Measurements from ENCODE around the gene IGF2BP1.
"Not testable (repeated sequence)": the region's sequence is repeated elsewhere in the genome, so short reads cannot be mapped to it uniquely, and the experiment has no call there.

IGF2BP1 gene

GRCh38 chr17:49049265-49049664, 52.1 kb downstream of the IGF2BP1 start:
- FAIRE-seq (no peak), DNase-seq (ENCODE audit: insufficient read length, low spot score) (no peak)

DNA sequence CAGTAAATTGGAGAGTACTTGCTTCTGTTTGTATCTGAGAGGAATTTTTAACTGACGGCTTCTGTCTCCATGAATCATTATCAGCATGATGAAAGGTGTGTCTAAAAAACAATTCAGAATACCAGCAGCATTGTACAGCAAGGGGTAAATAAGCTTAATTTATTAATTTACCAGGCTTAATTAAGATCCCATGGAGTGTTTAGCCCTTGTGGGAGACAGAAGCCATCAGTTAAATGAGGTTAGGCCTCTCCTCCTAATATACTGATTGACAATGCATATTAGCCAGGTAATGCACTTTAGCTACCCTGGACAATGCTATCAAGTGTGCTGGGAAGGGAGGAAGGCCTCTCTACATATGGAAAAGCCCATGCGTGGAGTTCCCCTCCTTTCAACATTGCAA, 53.4 kb downstream of the IGF2BP1 start:
- no peak for DNase-seq (ENCODE audit: insufficient read length, low spot score)
- FAIRE-seq, result no peak

DNA sequence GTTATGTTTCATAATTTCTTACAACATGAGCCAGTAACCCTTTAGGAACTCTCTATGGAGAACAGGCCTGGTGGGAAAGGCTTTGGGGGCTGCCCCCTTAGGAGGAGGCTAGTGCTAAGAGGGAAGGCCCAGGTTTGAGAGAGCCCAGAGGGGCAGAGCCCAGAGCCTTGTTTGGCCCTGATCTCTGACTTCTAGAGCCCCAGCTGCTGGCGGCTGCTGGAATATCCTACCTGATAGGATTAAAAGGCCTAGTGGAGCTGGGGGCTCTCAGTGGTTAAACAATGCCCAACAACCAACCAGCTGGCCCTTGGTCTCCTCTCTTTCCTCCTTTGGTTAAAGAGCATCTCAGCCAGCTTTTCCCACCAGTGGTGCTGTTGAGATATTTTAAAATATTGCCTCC, 54.1 kb downstream of the IGF2BP1 start:
- no peak for FAIRE-seq

GRCh38 chr17:49053171-49053829, 56.1 kb downstream of the IGF2BP1 start:
- no peak for FAIRE-seq
- no peak for DNase-seq (ENCODE audit: insufficient read length, low spot score)

More for the DNA sequence above, 54.1 kb downstream of the IGF2BP1 start:
- no peak for DNase-seq (ENCODE audit: insufficient read length, low spot score)

DNA sequence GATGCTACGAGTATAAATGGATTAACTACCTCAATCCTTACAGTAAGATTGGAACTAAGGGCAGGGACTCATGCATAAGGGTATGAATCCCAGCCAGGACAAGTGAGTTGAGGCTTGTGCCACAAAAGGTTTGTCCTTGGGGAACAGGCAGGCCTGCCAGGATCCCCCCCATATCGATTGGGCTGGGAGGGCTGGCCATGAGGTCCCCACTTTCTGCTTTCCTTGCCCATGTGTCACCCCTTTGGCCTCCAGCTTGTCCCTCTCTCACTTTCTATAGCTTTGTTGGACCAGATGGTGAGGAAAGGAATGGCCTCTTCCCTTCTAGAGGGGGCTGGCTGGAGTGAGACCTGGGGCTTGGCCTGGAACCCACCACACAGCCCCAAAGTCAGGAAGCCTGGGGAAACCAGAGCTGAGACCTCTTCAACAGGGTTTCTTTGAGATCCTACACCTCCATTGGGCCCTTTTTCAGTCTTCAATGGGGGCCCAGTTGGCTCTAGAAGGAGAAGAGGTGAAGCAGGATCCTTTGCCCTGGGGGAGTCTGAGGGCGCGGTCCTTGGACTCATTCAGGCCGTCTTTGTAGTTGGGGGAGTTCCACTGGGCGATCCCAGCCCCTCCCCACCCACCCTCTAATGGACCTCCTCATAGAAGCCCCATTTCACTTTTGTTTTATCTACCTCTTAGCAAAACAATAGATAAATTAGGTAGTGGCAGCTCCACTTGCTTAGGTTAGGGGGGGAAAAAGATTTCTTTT, 57.3 kb downstream of the IGF2BP1 start:
- FAIRE-seq, result no peak
- no peak for DNase-seq (ENCODE audit: insufficient read length, low spot score)

GRCh38 chr17:49055181-49055927, 58.2 kb downstream of the IGF2BP1 start:
- DNase-seq (ENCODE audit: insufficient read length, low spot score) (no peak), FAIRE-seq (no peak)

DNA sequence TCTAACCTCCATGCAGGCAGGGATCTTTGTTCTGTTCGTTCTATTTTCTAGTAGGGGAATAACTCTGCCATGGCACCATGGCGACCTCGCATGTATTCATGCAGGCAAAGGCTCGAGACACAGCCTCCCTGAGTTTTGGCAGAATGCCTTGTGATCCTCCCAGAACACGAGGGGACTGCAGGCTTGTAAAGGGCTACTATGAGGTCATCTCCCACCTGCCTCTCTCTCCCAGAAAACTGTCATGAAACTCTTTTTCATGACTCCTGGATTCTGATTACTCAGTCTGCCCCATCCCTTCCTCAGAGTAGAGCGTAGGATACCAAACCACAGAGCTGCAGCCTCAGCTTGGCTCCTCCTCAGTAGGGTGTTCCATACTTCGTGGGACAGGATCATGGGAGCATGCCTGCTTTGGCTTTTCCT, 64.3 kb downstream of the IGF2BP1 start:
- DNase-seq (ENCODE audit: insufficient read length, low spot score), result no peak
- FAIRE-seq, result no peak

- no peak for FAIRE-seq
- DNase-seq (ENCODE audit: insufficient read length, low spot score), result no peak
Observed at GRCh38 chr17:49063652-49064051, 66.5 kb downstream of the IGF2BP1 start.

- no peak for FAIRE-seq
- no peak for DNase-seq (ENCODE audit: insufficient read length, low spot score)
Observed at GRCh38 chr17:49067163-49067562, 70.0 kb downstream of the IGF2BP1 start.

- DNase-seq (ENCODE audit: insufficient read length, low spot score), result no peak
Observed at GRCh38 chr17:49069585-49070273, 72.5 kb downstream of the IGF2BP1 start.

DNA sequence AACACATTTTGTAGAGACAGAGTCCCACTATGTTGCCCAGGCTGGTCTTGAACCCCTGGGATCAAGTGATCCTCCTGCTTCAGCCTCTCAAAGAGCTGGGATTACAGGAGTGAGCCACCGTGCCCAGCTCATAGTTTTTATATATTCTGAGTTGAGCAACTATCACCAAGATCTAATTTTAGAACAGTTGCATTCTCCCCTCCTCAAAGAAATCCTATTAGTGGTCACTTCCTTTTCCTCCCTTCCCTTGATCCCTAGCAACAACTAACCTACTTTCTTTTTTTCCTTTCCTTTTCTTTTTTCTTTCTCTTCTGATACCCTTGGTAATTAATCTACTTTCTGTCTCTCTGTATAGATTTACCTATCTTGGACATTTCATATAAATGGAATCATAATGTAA, 73.9 kb downstream of the IGF2BP1 start:
- no peak for FAIRE-seq
- no peak for DNase-seq (ENCODE audit: insufficient read length, low spot score)

More at GRCh38 chr17:49069585-49070273, 72.5 kb downstream of the IGF2BP1 start:
- no peak for FAIRE-seq

- no peak for FAIRE-seq
- no peak for DNase-seq (ENCODE audit: insufficient read length, low spot score)
Observed at GRCh38 chr17:49074851-49075540, 77.8 kb downstream of the IGF2BP1 start.

DNA sequence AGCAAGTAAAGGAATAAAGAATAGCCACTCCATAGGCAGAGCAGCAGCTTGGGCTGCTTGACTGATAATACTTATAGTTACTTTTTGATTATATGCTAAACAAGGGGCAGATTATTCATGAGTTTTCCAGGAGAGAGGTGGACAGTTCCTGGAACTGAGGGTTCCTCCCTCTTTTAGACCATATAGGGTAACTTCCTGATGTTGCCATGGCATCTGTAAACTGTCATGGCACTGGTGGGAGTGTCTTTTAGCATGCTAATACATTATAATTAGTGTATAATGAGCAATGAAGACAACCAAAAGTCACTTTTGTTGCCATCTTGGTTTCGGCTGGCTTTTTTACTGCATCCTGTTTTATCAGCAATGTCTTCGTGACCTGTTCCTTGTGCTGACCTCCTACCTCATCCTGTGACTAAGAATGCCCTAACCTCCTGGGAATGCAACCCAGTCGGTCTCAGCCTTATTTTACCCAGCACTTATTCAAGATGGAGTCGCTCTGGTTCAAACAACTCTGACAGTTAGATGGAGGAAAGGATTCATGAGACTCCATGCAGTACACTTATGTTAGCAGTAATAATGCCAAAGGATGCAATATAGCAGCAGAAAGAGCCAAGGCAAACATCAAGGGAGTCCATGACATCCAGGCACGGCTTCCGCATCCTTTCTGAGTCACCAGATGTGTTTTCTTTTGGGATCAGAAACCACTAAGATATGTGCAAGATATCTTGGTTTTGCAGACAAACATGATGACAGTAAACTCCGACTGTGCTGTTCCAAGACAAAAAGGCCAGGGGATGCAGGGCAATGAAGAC, 79.6 kb downstream of the IGF2BP1 start:
- FAIRE-seq (no peak), DNase-seq (ENCODE audit: insufficient read length, low spot score) (no peak)

DNA sequence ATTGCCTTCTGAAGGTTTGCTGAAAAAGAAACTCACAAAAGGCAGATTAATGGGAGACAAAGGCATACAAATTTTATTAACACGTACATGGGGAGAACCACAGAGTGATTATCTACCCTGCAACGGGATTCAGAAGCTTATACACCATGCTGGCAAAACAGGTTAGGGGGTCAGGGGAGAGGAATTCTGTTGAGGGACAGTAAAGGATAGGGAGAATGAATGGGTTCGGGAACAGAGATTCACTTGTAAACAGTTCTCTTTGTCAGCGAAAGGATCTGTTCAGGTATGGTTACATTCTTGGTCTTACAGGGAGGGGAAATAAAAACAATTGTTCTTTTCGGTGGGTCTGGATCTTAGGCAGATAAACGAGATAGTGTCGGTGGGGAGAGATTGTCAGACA, 81.1 kb downstream of the IGF2BP1 start:
- FAIRE-seq (no peak), DNase-seq (ENCODE audit: insufficient read length, low spot score) (no peak)

DNA sequence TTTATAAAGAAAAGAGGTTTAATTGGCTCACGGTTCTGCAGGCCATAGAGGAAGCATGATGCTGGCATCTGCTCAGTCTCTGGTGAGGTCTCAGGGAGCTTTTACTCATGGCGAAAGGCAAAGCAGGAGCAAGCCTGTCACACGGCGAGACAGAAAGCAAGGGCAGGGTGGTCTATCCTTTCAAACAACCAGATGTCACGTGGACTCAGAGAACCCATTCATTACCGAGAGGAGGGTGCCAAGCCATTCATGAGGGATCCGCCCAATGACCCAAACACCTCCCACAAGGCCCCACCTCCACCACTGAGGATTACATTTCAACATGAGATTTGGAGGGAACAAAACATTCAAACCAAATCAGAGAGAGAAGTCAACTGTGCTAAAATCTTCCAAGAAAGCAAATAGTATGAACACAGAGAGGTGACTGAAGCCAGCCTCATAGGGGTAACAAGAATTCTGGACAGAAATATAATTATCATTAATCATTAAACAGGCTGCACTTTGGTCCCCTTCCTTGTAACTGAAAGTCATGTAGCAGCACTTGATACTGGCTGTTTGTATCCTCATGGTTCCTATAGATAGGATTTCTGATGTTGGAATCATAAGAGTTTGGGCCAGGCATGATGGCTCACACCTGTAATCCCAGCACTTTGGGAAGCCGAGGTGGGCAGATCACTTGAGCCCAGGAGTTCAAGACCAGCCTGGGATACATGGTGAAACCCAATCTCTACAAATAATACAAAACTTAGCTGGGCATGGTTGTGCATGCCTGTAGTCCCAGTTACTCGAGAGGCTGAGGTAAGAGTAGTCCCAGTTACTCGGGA, 82.9 kb downstream of the IGF2BP1 start:
- no peak for FAIRE-seq
- no peak for DNase-seq (ENCODE audit: insufficient read length, low spot score)

GRCh38 chr17:49082231-49082630, 85.0 kb downstream of the IGF2BP1 start:
- no peak for FAIRE-seq
- DNase-seq (ENCODE audit: insufficient read length, low spot score), result no peak

DNA sequence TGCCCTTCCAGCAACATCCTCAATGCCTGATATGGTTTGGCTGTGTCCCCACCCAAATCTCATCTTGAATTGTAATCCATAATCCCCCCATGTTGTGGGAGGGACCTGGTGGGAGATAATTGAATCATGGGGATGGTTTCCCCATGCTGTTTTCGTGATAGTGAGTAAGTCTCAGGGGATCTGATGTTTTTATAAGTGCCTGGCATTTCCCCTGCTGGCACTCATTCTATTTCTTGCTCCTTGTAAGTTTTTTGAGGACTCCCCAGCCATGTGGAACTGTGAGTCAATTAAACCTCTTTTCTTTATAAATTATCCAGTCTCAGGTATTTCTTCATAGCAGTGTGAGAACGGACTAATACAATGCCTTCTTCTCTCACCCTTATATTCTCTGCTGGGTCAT, 87.9 kb downstream of the IGF2BP1 start:
- not testable (repeated sequence) for FAIRE-seq; DNase-seq (ENCODE audit: insufficient read length, low spot score)

- FAIRE-seq, result no peak
Observed at GRCh38 chr17:49085565-49086315, 88.6 kb downstream of the IGF2BP1 start.

More at GRCh38 chr17:49085565-49086315, 88.6 kb downstream of the IGF2BP1 start:
- no peak for DNase-seq (ENCODE audit: insufficient read length, low spot score)

Data from GM19239 (cell line).